COLO829 (cell line): ENCODE data around the gene ADK.
"Not testable (repeated sequence)": the region's sequence is repeated elsewhere in the genome, so short reads cannot be mapped to it uniquely, and the experiment has no call there.

Experiments used
- DNase-seq: peaks from one replicate; pipeline ENCODE4 v3.0.0; 2012; ENCODE audit warnings: low spot score

Gene ADK

DNA sequence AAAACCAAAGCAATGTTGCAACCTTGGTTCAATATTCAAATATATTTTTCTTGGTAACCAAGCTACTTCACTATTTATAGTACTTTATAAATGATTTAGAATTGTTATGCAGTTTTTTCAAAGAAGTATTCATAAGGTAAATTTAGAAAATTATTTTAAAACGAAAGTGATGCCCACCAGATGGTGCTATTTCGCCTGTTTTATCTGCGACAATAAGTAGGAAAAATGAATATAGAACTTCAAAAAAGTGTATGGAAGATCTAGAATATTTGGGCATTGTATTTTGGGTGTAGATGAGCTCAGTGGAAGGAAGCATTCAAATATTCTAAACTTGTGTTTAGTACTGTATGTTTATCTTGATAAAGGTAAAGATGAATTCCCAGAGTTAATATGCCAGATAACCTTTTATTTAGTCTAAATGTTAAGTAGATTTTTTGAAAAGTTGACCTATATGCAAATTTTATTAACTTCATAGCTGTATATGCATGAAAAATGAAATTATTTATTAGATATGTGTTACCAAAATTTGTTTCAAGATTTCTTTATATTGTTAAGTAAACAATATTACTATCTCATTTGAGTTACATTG, 93.2 kb downstream of the ADK start:
- DNase-seq: no peak

DNA sequence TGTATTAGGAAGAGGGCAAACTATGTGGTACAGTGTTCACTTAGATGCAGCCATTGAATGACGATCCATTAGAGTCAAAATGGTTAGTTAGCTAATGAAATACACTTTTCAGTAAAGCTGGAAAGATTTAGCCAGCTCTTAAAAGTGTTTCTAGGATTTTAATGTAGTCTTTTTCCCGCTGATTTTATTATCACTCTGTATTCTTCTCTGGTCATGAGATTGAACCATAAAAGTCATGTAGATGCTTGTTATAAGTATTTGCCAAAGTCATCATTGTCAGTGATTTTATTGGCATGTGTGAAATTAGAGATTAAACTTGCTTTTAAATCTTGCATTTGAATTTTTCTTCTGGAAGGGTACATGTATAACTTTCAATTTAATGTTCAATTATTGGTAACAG, 93.8 kb downstream of the ADK start:
- no peak for DNase-seq

DNA sequence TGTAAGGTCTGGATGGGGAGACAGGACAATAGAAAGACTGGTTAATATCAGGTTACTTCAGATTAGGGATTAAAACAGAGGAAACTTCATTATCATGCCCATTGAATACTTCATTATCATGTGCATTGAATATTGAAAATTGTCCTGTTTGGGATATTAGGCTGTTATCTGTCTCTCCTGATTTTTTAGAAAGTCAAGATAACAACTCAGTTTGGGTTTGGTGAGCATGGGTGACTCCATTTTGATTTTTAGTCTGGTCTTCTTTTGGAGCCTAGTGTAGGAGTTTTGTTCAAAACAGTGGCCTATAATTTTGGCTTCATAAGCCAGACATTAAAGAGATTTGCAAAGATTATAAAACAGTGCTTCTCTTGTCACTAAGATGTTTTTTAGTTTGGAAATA, 95.5 kb downstream of the ADK start:
- DNase-seq: no peak

DNA sequence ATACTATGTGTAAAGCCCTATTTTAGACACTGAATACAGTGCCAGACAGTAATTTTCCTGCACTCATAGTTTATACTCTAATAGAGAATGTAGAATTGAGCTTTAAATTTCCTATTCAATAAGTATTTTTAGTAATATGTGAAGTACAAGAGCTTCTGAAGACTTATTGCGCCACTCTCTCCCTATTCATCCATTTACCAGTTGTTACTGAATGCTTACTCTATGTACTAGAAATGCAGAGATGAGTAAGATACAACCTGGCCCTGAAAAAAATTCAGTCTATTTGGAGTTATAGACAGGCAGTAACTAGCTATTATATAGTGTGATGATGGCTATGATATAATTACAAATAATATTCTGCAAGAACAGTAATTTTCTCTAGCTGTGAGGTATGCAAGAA, 98.8 kb downstream of the ADK start:
- DNase-seq: no peak

DNA sequence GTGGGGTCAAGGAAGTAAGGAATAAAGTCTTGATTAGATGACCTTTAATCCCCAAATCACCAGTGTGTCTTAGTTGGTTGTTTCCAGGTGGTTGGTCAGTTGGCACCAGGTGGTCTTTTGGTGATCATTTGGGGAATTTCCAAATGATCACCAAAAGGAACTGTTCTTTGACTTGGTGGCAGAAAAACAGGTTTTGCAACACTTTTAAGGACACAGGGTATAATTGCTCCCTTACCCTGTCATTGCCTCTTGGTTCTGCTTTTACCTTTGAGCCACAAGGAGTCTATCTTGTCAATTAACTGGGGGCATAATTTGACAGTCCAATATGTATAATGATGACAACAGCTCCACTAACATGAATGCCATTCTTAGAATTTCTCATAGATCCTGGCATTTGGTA, 104.2 kb downstream of the ADK start:
- no peak for DNase-seq

DNA sequence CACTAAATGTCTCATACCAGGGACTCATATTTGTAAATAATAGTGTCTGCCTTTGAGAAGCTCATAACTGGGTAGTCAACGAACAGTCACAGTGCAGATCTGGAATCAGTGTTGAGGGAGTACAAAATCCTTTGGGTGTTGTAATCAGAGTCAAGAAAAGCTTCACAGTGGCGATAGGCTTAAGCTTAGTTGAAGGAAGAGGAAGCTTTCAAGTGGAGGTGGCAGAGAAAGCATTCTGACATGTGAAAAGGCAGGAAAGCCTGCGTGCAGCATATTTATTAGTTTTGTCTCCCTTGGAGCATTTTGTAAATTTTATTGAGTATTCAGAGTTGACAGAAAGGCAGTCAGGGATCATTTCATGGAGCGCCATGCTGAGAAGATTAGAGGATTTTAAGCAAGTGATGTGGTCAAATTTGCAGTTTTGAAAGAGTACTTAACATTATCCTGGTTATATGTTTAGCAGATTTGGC, 104.9 kb downstream of the ADK start:
- DNase-seq: no peak

DNA sequence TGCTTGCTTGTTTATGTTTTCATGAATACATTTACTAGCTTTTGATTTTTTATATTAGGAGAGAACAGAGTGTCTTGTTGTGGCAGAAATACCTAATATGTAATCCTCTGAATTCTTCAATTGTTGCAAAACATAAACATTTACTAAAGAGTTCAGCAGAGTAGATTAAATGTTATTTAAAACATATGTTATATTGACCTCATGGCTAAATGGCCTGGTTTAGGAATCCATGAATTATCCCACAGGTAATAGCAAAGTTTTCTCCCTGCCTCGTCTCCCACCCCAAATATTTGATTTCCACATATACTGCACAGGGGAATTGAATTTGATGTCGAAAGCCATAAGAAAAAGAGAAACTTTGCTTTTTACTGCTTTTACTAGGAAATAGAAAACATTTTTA, 111.8 kb downstream of the ADK start:
- no peak for DNase-seq

DNA sequence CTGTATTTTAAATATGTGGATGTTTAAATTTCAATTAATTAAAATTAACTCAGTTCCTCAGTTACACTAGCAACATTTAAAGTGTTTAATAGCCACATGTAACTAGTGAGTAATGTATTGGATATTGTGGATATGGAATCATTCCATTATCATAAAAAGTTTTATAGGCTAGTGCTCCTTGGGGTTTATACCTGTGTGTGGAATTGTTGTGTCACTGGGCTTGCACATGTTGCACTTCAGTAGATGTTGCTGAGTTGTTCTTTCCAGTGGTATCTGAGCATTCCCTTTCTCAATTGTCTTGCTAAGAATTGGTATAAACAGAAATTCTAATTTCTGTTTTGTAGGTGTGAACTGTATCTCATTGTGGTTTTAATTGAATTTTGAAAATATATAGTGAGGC, 113.0 kb downstream of the ADK start:
- no peak for DNase-seq

DNA sequence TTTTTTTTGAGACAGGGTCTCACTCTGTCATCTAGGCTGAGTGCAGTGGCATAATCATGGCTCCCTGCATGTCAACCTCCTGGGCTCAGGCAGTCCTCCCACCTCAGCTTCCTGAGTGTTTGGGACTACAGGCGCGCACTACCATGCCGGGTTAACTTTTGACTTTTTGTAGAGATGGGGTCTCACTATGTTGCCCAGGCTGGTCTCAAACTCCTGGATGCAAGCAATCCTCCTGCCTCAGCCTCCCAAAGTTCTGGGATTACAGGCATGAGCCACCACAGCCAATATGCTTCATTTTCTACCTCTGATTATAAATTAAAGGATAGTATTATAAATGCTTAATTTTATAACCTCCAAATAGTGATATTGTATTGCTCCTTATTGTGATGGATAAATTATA, 121.3 kb downstream of the ADK start:
- no peak for DNase-seq

DNA sequence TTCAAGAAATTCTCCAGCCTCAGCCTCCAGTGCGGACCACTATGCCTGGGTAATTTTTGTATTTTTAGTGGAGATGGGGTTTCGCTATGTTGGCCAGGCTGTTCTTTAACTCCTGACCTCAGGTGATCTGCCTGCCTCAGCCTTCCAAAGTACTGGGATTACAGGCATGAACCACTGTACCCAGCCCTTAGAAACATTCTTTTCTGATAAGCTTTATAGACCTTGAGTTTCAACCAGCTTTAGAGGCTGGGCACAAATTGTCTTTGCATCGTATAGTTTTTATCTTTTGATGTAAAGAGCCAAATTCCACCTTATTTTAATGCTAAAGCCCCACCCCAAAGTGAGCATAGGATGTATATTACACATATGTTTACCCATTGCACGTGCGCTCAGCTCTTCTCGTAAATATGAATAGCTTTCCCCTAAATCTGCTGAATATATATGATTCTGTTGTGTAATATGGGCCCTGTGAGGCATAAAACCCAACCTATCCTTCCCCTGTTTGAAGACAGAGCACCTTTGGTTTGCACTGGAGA, 124.8 kb downstream of the ADK start:
- no peak for DNase-seq

DNA sequence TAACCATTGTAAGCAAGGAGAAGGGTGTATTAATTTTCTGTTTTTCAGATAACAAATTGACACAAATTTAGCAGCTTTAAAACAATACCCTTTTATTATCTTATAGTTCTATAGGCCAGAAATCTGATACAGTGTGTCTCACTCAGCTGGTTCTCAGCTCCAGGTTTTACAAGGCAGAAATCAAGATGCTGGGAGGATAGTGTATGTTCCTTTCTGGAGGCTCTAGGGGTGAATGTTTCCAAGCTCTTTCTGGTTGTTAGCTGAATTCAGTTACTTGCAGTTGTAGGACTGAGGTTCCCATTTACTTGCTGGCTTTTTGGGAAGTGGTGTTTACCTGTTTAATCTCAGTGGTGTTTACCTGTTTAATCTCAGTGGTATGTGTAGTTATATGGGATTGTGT, 125.4 kb downstream of the ADK start:
- no peak for DNase-seq

DNA sequence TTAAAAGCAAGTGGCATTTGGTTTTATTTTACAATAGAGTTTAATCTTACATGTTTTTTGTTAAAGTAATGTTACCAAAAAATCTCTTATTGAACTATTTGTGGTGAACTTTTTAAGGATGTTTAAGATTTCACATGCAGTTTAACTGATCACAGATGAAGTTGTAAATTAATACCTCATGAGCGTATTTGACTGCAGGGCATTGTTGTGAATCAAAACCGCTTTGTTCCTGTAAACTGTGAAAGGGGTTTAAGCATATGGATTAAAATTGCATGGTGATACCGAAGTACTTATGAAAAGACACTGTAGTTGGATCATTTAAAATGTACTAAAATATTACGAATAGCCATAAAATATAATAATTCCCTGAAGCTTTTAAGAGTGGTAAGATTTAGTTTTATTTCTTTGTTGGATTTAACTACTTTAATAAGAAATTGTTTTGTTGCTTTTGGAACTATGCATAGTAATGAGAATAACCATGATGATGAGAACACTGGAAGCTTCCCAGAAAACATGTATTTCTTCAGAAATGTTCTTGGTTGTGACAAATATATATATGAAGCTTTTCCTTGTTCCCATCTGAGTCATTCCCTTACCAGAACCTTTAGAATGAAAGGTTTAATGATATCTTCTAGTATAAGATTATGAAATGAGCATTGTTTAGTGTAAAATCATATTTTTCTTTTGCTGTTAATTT, 131.3 kb downstream of the ADK start:
- peak; percentile 26 for DNase-seq

DNA sequence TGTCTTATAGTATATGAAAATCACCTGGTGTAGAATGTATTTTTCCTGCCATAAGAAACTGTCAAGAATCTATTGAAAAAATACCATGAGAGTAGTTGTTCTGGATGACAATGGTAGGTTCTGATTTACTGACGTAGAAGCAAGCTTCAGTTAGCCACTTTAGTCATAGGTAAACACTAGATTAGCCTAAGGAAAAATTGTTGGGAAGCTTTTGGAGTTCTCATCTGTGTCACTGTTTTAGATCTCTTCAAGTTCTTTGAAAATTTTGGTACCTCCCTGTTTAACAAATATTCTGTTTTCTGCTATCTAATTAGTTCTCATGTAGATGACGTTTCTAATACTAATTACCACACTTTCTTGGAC, 131.8 kb downstream of the ADK start:
- peak; percentile 2 for DNase-seq

DNA sequence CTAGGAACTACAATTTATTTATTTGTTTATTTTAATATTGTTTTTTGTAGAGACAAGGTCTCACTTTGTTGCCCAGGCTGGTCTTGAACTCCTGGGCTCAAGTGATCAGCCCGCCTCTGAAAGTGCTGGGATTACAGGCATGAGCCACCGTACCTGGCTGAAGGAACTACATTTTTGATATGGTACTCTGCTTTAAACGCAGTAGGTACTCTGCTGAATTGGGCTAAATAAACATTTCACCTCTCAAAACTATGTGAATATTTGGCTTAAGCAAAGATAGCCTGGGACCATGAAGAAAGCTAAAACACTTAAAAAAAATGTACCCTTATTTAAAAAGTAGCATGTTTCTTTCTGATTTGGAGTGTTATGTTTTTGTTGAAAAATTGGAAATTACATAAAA, 138.2 kb downstream of the ADK start:
- DNase-seq: no peak

DNA sequence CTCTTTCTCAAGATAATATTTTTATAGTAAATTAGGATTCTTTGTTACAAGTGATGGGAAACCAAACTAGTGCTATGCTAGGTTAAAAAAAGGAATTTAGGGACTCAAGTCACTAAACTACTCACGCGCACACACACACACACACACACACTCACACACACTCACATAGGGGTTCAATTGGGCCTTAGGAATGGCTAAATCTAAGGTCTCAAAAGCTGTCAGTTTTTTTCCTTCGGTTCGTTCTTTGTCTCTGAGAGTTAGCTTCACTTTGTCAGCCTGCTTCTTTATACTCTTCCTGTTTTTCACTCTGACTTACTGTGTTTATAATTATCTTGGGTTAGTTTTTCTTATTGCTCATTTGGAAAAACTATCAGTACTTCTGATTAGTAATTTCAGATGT, 138.9 kb downstream of the ADK start:
- no peak for DNase-seq

DNA sequence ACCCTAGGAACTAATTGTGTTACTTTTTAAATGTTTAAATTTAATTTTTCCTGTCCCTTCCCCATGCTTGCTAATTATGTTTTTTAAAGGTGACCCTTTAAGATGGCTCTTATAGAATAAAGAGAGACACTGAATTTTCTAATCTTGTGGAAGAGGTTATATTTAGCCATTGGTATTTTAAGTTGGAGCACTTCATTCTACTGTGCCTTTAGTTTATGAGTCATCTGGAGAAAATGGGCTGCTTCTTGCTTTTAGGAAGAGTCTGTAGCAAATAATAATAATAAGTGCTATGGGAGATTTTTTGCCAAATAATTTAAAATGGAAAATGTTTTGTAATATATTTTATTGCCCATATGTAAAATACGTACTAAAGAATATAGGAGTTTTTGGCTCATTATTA, 139.7 kb downstream of the ADK start:
- no peak for DNase-seq

DNA sequence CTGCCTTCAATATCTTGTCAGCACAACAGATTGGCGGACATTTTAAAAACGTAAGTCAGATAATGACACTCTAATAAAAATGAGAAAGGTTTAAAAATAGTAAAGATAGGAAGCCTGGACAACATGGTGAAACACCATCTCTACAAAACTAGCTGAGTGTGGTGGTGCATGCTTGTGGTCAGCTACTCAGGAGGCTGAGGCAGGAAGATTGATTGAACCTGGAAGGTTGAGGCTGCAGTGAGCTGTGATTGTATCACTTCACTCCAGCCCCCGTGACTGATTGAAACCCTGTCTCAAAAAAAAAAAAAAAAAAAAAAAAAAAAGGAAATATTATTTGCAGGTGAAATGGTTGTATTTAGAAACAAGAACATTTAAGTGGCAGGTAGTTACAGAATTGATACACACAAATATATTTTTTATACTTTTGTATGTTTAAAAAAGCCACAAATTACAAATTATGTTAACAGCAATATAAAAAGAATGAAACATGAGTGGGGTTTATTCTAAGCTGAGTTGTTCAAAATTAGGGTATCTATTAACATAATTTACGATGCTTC, 141.9 kb downstream of the ADK start:
- DNase-seq: no peak

DNA sequence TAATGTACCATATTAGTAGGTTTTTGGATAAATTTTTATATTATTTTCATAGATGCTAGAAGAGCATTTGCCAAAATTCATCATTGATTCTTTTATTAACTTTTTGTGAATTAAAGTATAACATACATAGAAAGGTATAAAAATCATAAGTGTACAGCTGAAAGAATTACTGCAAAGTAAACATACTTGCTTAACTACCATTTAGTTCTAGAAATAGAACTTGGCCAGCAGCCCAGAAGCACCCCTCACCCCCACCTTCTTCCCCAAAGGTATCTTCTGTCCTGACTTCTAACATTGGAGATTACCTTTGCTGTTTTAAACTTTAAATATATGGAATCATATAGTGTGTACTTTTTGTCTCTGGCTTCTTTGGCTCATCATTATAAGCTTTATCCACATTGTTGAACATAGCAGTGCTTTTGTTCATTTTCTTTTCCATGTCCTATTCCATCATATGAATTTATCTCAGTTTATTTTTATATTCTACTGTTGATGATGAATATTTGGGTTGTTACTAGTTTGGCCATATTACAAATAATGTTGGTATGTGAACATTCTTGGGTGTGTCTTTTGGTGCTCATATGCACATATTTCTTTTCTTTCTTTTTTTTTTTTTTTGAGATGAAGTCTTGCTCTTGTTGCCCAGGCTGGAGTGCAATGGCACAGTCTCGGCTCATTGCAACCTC, 142.8 kb downstream of the ADK start:
- no peak for DNase-seq

DNA sequence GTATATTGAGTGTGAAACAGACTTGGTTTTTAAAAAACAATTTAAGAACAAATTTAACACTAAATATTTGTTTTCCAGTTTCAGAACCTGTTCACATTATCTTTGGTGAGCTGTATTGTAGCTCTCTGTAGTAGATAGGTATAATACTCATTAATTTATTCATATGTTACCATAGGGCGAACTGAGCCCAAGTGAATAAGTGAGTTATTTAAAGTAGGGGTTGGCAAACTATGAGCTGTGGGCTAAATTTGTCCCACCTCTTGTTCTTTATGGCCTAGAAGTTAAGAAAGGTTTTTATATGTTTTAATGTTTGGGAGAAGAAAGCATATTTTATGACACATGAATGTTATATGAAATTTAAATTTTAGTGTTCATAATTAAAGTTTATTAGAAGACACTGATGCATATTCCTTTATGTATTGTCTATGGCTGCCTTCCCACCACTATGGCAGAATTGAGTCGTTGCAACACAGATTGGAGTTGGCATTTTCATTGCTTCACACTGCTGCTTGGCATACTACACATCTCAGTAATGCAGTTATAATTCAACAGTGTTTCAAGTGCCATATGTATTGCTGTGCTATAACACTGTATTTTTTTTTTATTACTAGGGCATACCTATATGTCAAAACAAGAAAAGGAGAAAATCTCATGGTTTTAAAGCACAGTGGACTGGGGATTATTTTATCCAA, 146.5 kb downstream of the ADK start:
- no peak for DNase-seq

DNA sequence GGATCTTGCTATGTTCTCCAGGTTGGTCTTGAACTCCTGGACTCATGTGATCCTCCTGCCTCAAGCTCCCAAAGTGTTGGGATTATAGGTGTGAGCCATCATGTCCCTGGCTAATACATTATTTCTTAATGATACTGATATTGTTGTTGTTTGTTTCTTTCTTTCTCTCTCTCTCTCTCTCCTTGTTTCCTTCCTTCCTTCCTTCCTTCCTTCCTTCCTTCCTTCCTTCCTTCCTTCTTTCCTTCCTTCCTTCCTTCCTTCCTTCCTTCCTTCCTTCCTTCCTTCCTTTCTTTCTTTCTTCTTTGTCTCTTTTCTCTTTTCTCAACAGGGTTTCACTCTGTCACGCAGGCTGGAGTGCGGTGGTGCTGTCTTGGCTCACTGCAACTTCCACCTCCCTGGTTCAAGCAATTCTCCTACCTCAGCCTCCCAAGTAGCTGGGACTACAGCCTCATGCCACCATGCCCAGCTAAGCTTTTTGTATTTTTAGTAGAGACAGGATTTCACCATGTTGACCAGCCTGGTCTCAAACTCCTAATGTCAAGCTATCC, 149.1 kb downstream of the ADK start:
- not testable (repeated sequence) for DNase-seq

DNA sequence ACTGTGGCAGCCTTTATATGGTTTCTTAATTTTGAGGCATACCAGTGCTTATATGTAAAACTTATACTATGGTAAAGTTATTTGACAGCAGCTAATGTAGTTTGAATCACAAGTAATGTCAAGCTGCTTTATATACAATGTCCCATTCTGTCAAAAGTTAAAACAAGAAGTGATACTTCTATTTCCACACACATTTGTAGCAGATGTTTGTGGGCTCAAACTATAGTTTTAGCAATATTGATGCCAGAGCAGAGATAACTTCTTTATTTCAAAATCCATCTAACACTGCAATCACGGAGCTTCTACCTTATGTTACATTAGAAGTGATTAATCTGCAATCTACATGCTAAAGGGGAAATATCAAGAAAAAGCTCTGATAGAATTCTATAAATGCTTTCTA, 149.6 kb downstream of the ADK start:
- no peak for DNase-seq

DNA sequence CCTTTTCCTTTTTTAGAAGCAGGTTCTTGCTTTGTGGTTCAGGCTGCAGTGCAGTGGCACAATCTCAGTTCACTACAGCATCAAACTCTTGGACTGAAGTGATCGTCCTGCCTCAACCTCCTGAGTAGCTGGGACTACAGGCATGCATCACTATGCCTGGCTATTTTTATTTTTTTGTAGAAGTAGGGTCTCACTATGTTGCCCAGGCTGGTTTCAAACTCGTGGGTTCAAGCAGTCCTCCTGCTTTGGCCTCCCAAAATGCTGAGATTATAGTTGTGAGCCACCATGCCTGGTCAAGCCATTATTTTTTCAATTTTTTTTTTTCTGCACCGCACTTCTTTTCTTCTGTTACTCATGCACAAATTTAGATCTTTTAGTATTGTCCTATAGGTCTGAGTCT, 154.7 kb downstream of the ADK start:
- DNase-seq: no peak
